Sigmoid colon (tissue), 4 donors: ENCODE data around the gene SLC5A1.

Source experiments
- POLR2AphosphoS5 ChIP-seq, 4 donors: sonication (generic); formaldehyde crosslinking; IDR thresholded peaks; one replicate each; pipeline ENCODE4 v1.6.1; 2017; ENCODE audit warnings: antibody characterized with exemption in 4 of 4
- TF ChIP-seq, protein P1 (sequence below), 4 experiments: fragments of 450-650 bp in 3 of 4; fragments of 200-600 bp in 1 of 4; IDR thresholded peaks; one replicate each; pipeline ENCODE4 v1.5.1; 2016 to 2019; ENCODE audit warnings: antibody characterized with exemption in 4 of 4, mild to moderate bottlenecking in 3 of 4, moderate library complexity in 2 of 4

DNA sequence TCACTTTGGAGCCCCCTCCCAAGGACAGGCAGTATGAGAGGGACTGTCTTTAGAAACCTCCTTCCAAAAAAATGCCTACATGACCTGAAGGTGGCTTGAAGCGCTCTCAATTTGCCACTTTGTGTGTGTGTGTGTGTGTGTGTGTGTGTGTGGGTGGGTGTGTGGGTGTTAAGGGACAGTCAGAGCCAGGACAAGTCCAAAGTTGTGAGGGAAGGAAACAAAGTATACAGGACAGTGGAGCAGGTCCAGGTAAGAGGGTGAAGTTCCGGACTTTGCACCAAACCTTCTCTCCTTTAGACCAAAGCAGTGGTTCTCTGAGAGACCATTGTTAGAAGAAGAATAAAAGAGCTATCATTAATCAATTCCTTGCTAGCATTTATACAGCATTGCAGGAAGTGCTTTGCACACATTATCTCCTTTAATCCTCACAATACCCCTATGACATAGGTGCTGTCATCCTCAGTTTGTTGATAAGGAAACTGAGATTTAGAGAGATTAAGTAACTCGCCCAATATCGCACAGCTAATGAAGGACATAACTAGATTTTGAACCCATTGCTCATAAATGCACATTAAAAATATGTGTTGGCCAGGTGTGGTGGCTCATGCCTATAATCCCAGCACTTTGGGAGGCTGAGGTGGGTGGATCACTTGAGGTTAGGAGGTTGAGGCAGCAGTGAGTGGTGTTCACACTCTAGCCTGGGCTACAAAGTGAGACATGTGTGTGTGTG, 12.4 kb upstream of the SLC5A1 start:
- TF ChIP-seq, protein P1, sequence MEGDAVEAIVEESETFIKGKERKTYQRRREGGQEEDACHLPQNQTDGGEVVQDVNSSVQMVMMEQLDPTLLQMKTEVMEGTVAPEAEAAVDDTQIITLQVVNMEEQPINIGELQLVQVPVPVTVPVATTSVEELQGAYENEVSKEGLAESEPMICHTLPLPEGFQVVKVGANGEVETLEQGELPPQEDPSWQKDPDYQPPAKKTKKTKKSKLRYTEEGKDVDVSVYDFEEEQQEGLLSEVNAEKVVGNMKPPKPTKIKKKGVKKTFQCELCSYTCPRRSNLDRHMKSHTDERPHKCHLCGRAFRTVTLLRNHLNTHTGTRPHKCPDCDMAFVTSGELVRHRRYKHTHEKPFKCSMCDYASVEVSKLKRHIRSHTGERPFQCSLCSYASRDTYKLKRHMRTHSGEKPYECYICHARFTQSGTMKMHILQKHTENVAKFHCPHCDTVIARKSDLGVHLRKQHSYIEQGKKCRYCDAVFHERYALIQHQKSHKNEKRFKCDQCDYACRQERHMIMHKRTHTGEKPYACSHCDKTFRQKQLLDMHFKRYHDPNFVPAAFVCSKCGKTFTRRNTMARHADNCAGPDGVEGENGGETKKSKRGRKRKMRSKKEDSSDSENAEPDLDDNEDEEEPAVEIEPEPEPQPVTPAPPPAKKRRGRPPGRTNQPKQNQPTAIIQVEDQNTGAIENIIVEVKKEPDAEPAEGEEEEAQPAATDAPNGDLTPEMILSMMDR (IDR thresholded peaks at IDR 0.05): no peak
- TF ChIP-seq POLR2AphosphoS5 (IDR thresholded peaks at IDR 0.05): no peak
